Panc1 (cell line): Measurements from ENCODE around the gene PRKG1. TPM values are rescaled to one million over a fixed set of nuclear protein-coding genes. Genes with fewer than 3 reads are reported as not detected.

Source experiments
- ATAC-seq: fragments of 200-7000 bp; cut with Tn5 transposase; 2 replicates; pipeline ENCODE4 v1.9.1; 2020; ENCODE audit warnings: mild to moderate bottlenecking, moderate library complexity
- BruUV-seq: library from RNA; stranded (reverse); fragments of 400-500 nt; replicated peaks from 2 replicates; lab custom pipeline; 2021; lab: Mats Ljungman, UMichigan
- CTCF ChIA-PET: fragments of 300-600 bp; sonication (Branson Sonifier 250); formaldehyde crosslinking; loops from one replicate; lab custom pipeline; 2022; ENCODE audit warnings: antibody characterized with exemption; lab: Charles Lee
- POLR2A ChIA-PET: fragments of 300-600 bp; sonication (Branson Sonifier 250); formaldehyde crosslinking; loops from one replicate; lab custom pipeline; 2022; ENCODE audit warnings: antibody characterized with exemption; lab: Charles Lee
- DNase-seq: peaks from one replicate; pipeline ENCODE4 v3.0.0-alpha.2; 2010; ENCODE audit warnings: low read depth, low spot score
- H3K27ac ChIP-seq: 2 replicates; pipeline ENCODE4 v1.5.1; 2011; ENCODE audit warnings: mild to moderate bottlenecking, low read length, inconsistent platforms
- H3K27me3 ChIP-seq: fragments of 200-500 bp; sonication (Bioruptor generic); 2 replicates; pipeline ENCODE4 v1.6.0; 2014; ENCODE audit warnings: low read length, inconsistent platforms; ENCODE audit not compliant: control insufficient read depth, insufficient read depth
- H3K36me3 ChIP-seq: fragments of 200-500 bp; sonication (Bioruptor generic); 2 replicates; pipeline ENCODE4 v1.5.1; 2014; ENCODE audit warnings: inconsistent platforms, mild to moderate bottlenecking, low read length, moderate library complexity; ENCODE audit not compliant: control insufficient read depth, insufficient read depth
- H3K4me1 ChIP-seq: 2 replicates; pipeline ENCODE4 v1.5.1; 2011; ENCODE audit warnings: inconsistent platforms, mild to moderate bottlenecking, low read length, moderate library complexity; ENCODE audit not compliant: control insufficient read depth, insufficient read depth
- H3K4me3 ChIP-seq, 2 experiments: 2 replicates each; pipeline ENCODE4 v1.5.1; 2011 to 2012; ENCODE audit warnings: low read depth in 2 of 2, low read length in 2 of 2, mild to moderate bottlenecking in 2 of 2, inconsistent platforms in 1 of 2, moderate library complexity in 1 of 2
- H3K9me3 ChIP-seq: fragments of 200-500 bp; sonication (Bioruptor generic); 2 replicates; pipeline ENCODE4 v1.5.1; 2014; ENCODE audit warnings: low read depth, mild to moderate bottlenecking, inconsistent platforms, low read length, moderate library complexity; ENCODE audit not compliant: control insufficient read depth, insufficient read depth
- POLR2AphosphoS5 ChIP-seq: IDR thresholded peaks from 2 replicates; pipeline ENCODE4 v1.6.1; 2012; ENCODE audit warnings: mild to moderate bottlenecking, low read depth, low read length, moderate library complexity
- SIN3A ChIP-seq: IDR thresholded peaks from 2 replicates; pipeline ENCODE4 v1.6.1; 2012; ENCODE audit warnings: low read depth, mild to moderate bottlenecking, low read length, moderate library complexity, borderline replicate concordance; ENCODE audit not compliant: insufficient read depth
- TCF7L2 ChIP-seq: IDR thresholded peaks from 2 replicates; pipeline ENCODE4 v1.6.1; 2011; ENCODE audit warnings: mild to moderate bottlenecking, low read depth, low read length, inconsistent platforms
- in situ Hi-C: cut with HindIII; loops from 2 replicates; pipeline ENCODE4 v1.10.0; 2016; ENCODE audit warnings: low sequenced_read_pairs, low pct_unique_long_range_greater_than_20kb
- intact Hi-C: fragments of 100-400 bp; cut with micrococcal nuclease; formaldehyde crosslinking; loops from one replicate; pipeline ENCODE4 v1.10.0; 2022; ENCODE audit not compliant: unreplicated experiment
- total RNA-seq: library from RNA; stranded (reverse); gene quantifications from one replicate; pipeline ENCODE4 v1.2.1, GENCODE V29; 2021; ENCODE audit not compliant: unreplicated experiment
- TF ChIP-seq, protein P1 (sequence below): fragments of 450-650 bp; IDR thresholded peaks from 2 replicates; pipeline ENCODE4 v1.5.1; 2017; ENCODE audit warnings: mild to moderate bottlenecking
- TF ChIP-seq, protein P2 (sequence below), 2 experiments: IDR thresholded peaks; 2 replicates each; pipeline ENCODE4 v1.6.1; 2011 to 2012; ENCODE audit warnings: low read depth in 2 of 2, control low read depth in 1 of 2, low read length in 1 of 2, mild to moderate bottlenecking in 1 of 2, moderate library complexity in 1 of 2; ENCODE audit not compliant: insufficient read depth in 1 of 2

PRKG1 gene
- total RNA-seq, 1 experiment from 2014 or later: 0.92 TPM

DNA sequence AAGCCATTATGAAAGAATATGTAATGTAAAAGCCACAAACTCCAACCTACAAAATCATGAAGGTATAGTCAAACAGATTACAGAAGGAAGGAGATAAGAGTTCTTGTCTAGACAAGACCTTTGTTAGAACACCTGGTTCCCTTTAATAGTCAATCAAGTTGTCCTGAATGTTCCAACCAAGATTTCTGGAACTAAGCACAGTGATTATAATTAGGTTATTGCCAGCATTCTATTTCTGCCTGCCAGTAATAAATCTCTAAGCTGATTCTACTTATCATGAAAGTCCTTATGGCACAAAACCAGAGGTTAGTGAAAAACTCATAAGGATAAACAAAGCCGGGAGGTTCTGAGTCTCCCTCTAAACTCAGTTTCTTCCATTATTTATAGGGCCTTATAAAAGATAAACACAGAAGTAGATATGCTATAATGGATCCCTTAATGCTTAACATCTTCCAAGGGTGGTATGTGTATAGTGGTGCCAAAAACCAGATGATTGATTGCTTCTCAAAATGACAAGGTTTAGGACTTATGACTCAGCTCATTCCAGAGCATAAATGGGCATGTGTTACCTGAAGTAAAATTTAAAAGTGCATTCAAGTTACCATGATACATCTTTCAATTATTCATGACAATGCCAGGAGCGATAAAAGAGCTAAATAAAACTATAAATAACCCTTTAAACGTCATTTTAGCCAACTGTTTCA lies 387.9 kb downstream of the PRKG1 start:
- no peak for ATAC-seq
- no peak for DNase-seq
- no peak overlapping the region for H3K4me3 ChIP-seq
- intact Hi-C loops (no loop called here), in situ Hi-C loops (no loop called here)
- H3K27ac ChIP-seq: no peak overlapping the region
- H3K9me3 ChIP-seq: no peaks in the 10 kb centered on the region
- TF ChIP-seq, protein P1, sequence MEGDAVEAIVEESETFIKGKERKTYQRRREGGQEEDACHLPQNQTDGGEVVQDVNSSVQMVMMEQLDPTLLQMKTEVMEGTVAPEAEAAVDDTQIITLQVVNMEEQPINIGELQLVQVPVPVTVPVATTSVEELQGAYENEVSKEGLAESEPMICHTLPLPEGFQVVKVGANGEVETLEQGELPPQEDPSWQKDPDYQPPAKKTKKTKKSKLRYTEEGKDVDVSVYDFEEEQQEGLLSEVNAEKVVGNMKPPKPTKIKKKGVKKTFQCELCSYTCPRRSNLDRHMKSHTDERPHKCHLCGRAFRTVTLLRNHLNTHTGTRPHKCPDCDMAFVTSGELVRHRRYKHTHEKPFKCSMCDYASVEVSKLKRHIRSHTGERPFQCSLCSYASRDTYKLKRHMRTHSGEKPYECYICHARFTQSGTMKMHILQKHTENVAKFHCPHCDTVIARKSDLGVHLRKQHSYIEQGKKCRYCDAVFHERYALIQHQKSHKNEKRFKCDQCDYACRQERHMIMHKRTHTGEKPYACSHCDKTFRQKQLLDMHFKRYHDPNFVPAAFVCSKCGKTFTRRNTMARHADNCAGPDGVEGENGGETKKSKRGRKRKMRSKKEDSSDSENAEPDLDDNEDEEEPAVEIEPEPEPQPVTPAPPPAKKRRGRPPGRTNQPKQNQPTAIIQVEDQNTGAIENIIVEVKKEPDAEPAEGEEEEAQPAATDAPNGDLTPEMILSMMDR: no peak
- no peak for TF ChIP-seq TCF7L2
- TF ChIP-seq POLR2AphosphoS5: no peak
- TF ChIP-seq SIN3A: no peak
- TF ChIP-seq, protein P2, sequence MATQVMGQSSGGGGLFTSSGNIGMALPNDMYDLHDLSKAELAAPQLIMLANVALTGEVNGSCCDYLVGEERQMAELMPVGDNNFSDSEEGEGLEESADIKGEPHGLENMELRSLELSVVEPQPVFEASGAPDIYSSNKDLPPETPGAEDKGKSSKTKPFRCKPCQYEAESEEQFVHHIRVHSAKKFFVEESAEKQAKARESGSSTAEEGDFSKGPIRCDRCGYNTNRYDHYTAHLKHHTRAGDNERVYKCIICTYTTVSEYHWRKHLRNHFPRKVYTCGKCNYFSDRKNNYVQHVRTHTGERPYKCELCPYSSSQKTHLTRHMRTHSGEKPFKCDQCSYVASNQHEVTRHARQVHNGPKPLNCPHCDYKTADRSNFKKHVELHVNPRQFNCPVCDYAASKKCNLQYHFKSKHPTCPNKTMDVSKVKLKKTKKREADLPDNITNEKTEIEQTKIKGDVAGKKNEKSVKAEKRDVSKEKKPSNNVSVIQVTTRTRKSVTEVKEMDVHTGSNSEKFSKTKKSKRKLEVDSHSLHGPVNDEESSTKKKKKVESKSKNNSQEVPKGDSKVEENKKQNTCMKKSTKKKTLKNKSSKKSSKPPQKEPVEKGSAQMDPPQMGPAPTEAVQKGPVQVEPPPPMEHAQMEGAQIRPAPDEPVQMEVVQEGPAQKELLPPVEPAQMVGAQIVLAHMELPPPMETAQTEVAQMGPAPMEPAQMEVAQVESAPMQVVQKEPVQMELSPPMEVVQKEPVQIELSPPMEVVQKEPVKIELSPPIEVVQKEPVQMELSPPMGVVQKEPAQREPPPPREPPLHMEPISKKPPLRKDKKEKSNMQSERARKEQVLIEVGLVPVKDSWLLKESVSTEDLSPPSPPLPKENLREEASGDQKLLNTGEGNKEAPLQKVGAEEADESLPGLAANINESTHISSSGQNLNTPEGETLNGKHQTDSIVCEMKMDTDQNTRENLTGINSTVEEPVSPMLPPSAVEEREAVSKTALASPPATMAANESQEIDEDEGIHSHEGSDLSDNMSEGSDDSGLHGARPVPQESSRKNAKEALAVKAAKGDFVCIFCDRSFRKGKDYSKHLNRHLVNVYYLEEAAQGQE (IDR thresholded peaks at IDR 0.05; ENCODE audit: insufficient read depth in 1 of 2, low read depth in 2 of 2, low read length in 1 of 2): no peak
- BruUV-seq: no TSS peak
- no peaks in the 10 kb centered on the region for H3K36me3 ChIP-seq
- CTCF ChIA-PET: no interaction called here
- no peaks in the 10 kb centered on the region for H3K27me3 ChIP-seq
- POLR2A ChIA-PET: no interaction called here
- no peaks in the 10 kb centered on the region for H3K4me1 ChIP-seq

DNA sequence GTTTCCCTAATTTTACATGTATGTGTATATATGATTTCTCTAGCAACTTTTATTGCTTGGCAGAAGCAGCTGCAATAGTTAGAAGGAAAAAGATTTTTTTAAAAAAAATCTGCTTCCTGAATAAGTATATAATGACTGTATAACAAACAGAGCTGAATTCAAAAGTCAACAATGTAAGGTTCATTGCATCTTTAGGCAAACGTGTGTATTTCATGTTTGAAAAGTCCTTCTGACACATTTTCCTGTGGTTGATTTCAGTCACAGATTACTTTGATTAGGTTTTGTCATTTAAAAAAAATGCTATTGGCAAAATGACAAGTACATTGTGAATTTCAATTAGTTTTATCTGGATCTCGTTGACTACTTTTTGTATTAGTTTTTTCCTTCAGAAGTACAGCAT lies 394.1 kb downstream of the PRKG1 start:
- no peak overlapping the region for H3K27ac ChIP-seq

More for the DNA sequence above, 394.1 kb downstream of the PRKG1 start:
- ChIA-PET POLR2A (no interaction called here), CTCF (interaction anchor here (0.6 kb wide), 1 partner anchor 394 kb away, joined by 3 read pairs; the partner anchor contains the start of gene PRKG1)
- intact Hi-C loops (no loop called here), in situ Hi-C loops (no loop called here)
- Histone ChIP-seq H3K27me3 (no peaks in the 10 kb centered on the region), H3K4me1 (no peaks in the 10 kb centered on the region), H3K4me3 (no peak overlapping the region), H3K9me3 (no peaks in the 10 kb centered on the region; the same call in 1 of the 2 replicates), H3K36me3 (no peaks in the 10 kb centered on the region)
- TF ChIP-seq POLR2AphosphoS5 (no peak), TCF7L2 (no peak), SIN3A (no peak)
- TF ChIP-seq, protein P2 (IDR thresholded peaks at IDR 0.05; ENCODE audit: insufficient read depth in 1 of 2, low read depth in 2 of 2, low read length in 1 of 2): no peak
- TF ChIP-seq, protein P1: no peak
- DNase-seq (no peak), ATAC-seq (no peak)
- BruUV-seq: no TSS peak
